Raji (cell line): Measurements from ENCODE around the gene FHL2.

Source experiments
- POLR2A ChIP-seq: IDR thresholded peaks from 2 replicates; pipeline ENCODE4 v1.6.1; 2011; ENCODE audit warnings: low read depth, low read length, control low read depth; ENCODE audit not compliant: insufficient read depth

The FHL2 gene

DNA sequence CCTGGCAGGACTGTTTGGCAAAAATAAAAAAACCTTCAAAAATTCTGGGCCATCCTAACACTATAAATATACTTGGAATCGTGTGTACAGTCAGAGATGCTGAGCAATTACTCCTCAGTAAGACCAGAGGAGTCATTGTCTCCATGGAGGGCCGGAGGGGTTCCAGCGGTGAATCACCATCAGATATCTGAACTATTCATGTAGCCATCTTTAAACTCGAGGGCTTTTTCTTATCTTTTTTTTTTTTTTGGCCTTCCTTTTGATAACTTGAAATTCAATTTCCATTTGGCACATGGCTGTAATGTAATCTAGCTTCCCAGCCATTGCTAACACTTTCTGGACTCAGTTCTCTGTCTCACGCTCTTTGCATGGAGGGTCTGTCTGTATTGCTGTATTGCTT is 7.4 kb upstream of the FHL2 start:
- no peak for TF ChIP-seq POLR2A

DNA sequence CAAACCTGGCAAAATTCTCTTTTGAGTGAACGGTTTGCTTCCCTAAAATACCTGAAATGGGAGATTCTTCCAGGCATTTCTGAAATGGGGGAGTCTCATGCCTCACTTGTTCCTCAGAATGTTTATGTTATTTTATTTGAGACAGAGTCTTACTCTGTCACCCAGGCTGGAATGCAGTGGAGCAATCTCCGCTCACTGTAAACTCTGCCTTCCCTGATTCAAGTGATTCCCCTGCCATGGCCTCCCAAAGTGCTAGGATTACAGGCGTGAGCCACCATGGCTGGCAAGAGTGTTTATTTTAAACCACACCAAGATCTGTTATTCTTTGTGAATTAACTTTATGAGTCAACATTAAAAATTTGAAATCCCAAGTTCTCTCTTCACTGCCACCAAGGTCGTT is 6.4 kb upstream of the FHL2 start:
- no peak for TF ChIP-seq POLR2A

DNA sequence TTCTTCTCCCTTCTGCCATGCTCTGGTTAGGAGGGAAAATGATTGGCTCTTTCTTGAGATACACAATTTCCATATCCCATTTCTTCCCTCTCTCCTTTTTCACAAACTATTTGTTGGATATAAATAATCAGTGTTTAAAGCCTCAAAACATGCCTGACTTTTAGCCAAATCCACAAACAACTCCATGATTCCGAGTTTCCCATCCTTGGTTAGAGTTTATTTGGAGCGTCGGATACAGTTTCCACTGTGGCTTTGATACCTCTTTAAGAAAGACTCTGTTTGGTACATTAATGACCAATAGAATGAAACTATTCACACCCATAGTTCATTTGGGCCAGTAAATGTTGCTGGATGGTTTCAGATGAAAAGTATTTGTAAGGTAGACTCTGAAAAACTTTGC is 5.9 kb upstream of the FHL2 start:
- no peak for TF ChIP-seq POLR2A

GRCh38 chr2:105403783-105404698 is 5.2 kb upstream of the FHL2 start:
- TF ChIP-seq POLR2A = no peak

- no peak for TF ChIP-seq POLR2A
Measured at GRCh38 chr2:105403241-105403782, 4.5 kb upstream of the FHL2 start.

DNA sequence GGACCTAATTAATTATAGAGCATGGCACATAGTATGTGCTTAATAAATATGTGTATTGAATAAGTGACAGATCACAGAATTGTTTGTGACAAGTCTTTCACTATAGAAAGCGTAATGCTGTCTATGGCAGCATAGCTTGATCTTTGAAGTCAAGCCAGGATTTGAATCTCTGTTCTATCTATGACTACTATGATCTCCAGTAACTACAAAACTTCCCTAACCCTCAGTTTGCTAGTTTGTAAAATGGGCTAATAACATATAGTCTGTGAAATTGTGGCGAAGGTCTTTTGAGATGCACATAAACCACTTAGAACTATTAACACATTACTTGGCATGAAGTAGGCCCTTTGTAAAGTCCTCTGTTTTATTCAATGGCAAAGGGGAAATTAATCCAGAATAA is 4.0 kb upstream of the FHL2 start:
- TF ChIP-seq POLR2A = no peak

DNA sequence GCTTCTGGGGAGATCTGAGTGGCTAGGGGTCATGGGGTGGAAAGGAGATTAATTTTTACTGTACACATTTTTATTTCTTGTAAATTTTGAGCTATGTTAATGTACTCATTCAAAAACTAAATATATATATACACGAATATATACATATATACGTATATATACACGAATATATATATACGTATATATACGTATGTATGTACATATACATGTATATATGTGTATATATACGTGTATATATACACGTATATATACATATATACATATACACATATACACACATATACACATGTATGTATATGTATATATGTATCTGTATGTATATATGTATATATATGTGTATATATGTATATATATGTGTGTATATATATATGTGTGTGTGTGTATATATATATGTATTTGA is 3.0 kb upstream of the FHL2 start:
- TF ChIP-seq POLR2A = no peak

DNA sequence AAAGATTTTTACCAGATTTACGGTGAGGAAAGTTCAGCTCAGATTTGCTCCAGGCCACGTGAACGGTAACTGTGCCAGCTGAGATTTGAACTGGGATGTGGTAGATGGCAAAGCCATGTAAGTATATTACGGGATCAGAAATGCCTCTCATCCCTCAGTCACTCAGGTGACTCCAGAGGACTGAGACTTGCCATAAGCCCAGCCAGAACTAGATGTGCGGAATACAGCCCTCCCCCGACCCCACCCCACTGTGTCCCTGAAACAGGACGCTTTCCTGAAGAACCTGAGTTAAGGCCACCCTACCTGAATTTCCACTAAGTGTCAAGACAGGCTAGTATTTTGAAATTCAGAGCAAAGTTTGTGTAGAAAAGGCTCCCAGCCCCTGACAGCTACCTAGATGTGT is 1.3 kb upstream of the FHL2 start:
- TF ChIP-seq POLR2A = no peak

GRCh38 chr2:105399207-105399861 is 483 bp upstream of the FHL2 start:
- TF ChIP-seq POLR2A = no peak

GRCh38 chr2:105397953-105398335 is 907 bp downstream of the FHL2 start:
- no peak for TF ChIP-seq POLR2A

- TF ChIP-seq POLR2A = no peak
Measured at GRCh38 chr2:105397025-105397722, 1.7 kb downstream of the FHL2 start.

GRCh38 chr2:105396254-105397024 is 2.4 kb downstream of the FHL2 start:
- TF ChIP-seq POLR2A = no peak

- no peak for TF ChIP-seq POLR2A
Measured at GRCh38 chr2:105395691-105396090, 3.2 kb downstream of the FHL2 start.

- TF ChIP-seq POLR2A = no peak
Measured at GRCh38 chr2:105394951-105395611, 3.8 kb downstream of the FHL2 start.
